Central memory CD4-positive, alpha-beta T cell (primary cell): ENCODE data around the gene CELF4.

ENCODE experiments used
- DNase-seq: peaks from one replicate; pipeline ENCODE4 v3.0.0; 2022
- total RNA-seq, 3 experiments: gene quantifications; one replicate each; lab custom pipeline; 2026; lab: John Stamatoyannopoulos, UW

CELF4 gene
- 0 to 0.04 (median 0) reads per million in 3 experiments for total RNA-seq

GRCh38 chr18:37565101-37565976, at the start of gene CELF4:
TSS of gene CELF4 (minus strand) at chr18:37565798.
- DNase-seq = no peak

GRCh38 chr18:37613253-37613565, 47.6 kb upstream of the CELF4 start:
- DNase-seq = no peak

- DNase-seq = no peak
Measured at GRCh38 chr18:37612524-37613252, 47.1 kb upstream of the CELF4 start.

GRCh38 chr18:37611614-37612279, 46.1 kb upstream of the CELF4 start:
- DNase-seq = no peak

GRCh38 chr18:37608876-37609275, 43.3 kb upstream of the CELF4 start:
- no peak for DNase-seq

- DNase-seq = no peak
Measured at GRCh38 chr18:37607281-37607680, 41.7 kb upstream of the CELF4 start.

- DNase-seq = no peak
Measured at GRCh38 chr18:37604032-37604431, 38.4 kb upstream of the CELF4 start.

GRCh38 chr18:37598966-37599896, 33.6 kb upstream of the CELF4 start:
- no peak for DNase-seq

GRCh38 chr18:37598396-37598795, 32.8 kb upstream of the CELF4 start:
- DNase-seq = no peak

- no peak for DNase-seq
Measured at GRCh38 chr18:37590346-37590745, 24.7 kb upstream of the CELF4 start.

- no peak for DNase-seq
Measured at GRCh38 chr18:37588289-37588688, 22.7 kb upstream of the CELF4 start.

GRCh38 chr18:37586656-37587225, 21.1 kb upstream of the CELF4 start:
- DNase-seq = no peak

GRCh38 chr18:37584952-37585695, 19.5 kb upstream of the CELF4 start:
- DNase-seq = no peak

- DNase-seq = no peak
Measured at GRCh38 chr18:37584217-37584616, 18.6 kb upstream of the CELF4 start.

- no peak for DNase-seq
Measured at GRCh38 chr18:37582261-37582660, 16.7 kb upstream of the CELF4 start.

GRCh38 chr18:37578886-37579513, 13.4 kb upstream of the CELF4 start:
- no peak for DNase-seq

GRCh38 chr18:37578182-37578678, 12.6 kb upstream of the CELF4 start:
- DNase-seq = no peak

- no peak for DNase-seq
Measured at GRCh38 chr18:37577051-37577611, 11.5 kb upstream of the CELF4 start.

GRCh38 chr18:37575646-37576045, 10.0 kb upstream of the CELF4 start:
- no peak for DNase-seq

- DNase-seq = no peak
Measured at GRCh38 chr18:37574113-37574512, 8.5 kb upstream of the CELF4 start.
